ENCODE data around the gene TOM1L2. TPM values are rescaled to one million over a fixed set of nuclear protein-coding genes. Genes with fewer than 3 reads are reported as not detected.

TOM1L2 gene
- total RNA-seq, 1 experiment from 2014 or later: 35.5 TPM

- Histone ChIP-seq H3K36me3 (ENCODE audit: control insufficient read depth, insufficient read depth, low read length) (no peaks in the 10 kb centered on the region), H3K9me3 (no peaks in the 10 kb centered on the region), H3K4me3 (ENCODE audit: low read depth, low read length) (no peak overlapping the region), H3K27me3 (replicated peaks; ENCODE audit: control insufficient read depth, insufficient read depth, low read length) (no peaks in the 10 kb centered on the region), H3K4me1 (no peaks in the 10 kb centered on the region)
- DNase-seq: no peak
- CTCF ChIA-PET: interaction anchor here (0.7 to 1.4 kb wide), 3 partner anchors 9 to 645 kb away, joined by 3 read pairs; no protein-coding TSS in a partner anchor
- BruUV-seq (replicated peaks): no TSS peak
- TF ChIP-seq CTCF (IDR thresholded peaks at IDR 0.05; ENCODE audit: insufficient read depth in 1 of 2, low read depth in 1 of 2, low read length in 1 of 2, severe bottlenecking in 1 of 2, unreplicated experiment in 1 of 2): no peak
- Mint-ChIP-seq H3K4me3 (ENCODE audit: unreplicated experiment) (no peak overlapping the region), H3K36me3 (ENCODE audit: insufficient read depth, unreplicated experiment) (no peaks in the 10 kb centered on the region), H3K27me3 (ENCODE audit: insufficient read depth, unreplicated experiment) (no peaks in the 10 kb centered on the region), H3K4me1 (ENCODE audit: low read depth, unreplicated experiment) (no peaks in the 10 kb centered on the region), H3K9me3 (ENCODE audit: unreplicated experiment) (no peaks in the 10 kb centered on the region), H3K27ac (ENCODE audit: unreplicated experiment) (no peak overlapping the region)
- POLR2A ChIA-PET: no interaction called here
- intact Hi-C loops (cut with micrococcal nuclease; ENCODE audit: unreplicated experiment): no loop called here
These were observed 32.1 kb upstream of the TOM1L2 start for GRCh38 chr17:18004345-18004744.

GRCh38 chr17:18002171-18002570, 30.0 kb upstream of the TOM1L2 start:
- Histone ChIP-seq H3K9me3 (no peaks in the 10 kb centered on the region), H3K27me3 (replicated peaks; ENCODE audit: control insufficient read depth, insufficient read depth, low read length) (no peaks in the 10 kb centered on the region), H3K4me3 (ENCODE audit: low read depth, low read length) (no peak overlapping the region), H3K4me1 (no peaks in the 10 kb centered on the region), H3K36me3 (ENCODE audit: control insufficient read depth, insufficient read depth, low read length) (no peaks in the 10 kb centered on the region)
- H3K4me1 Mint-ChIP-seq (ENCODE audit: low read depth, unreplicated experiment): no peaks in the 10 kb centered on the region
- no peak for DNase-seq
- ChIA-PET CTCF (no interaction called here), POLR2A (no interaction called here)
- no peak overlapping the region for H3K27ac Mint-ChIP-seq (ENCODE audit: unreplicated experiment)
- no peaks in the 10 kb centered on the region for H3K9me3 Mint-ChIP-seq (ENCODE audit: unreplicated experiment)
- intact Hi-C loops (cut with micrococcal nuclease; ENCODE audit: unreplicated experiment): no loop called here
- TF ChIP-seq CTCF (IDR thresholded peaks at IDR 0.05; ENCODE audit: insufficient read depth in 1 of 2, low read depth in 1 of 2, low read length in 1 of 2, severe bottlenecking in 1 of 2, unreplicated experiment in 1 of 2): no peak
- no peaks in the 10 kb centered on the region for H3K36me3 Mint-ChIP-seq (ENCODE audit: insufficient read depth, unreplicated experiment)
- BruUV-seq (replicated peaks): no TSS peak
- H3K4me3 Mint-ChIP-seq (ENCODE audit: unreplicated experiment): no peak overlapping the region
- H3K27me3 Mint-ChIP-seq (ENCODE audit: insufficient read depth, unreplicated experiment): no peaks in the 10 kb centered on the region

GRCh38 chr17:18000030-18000408, 27.8 kb upstream of the TOM1L2 start:
- TF ChIP-seq CTCF (IDR thresholded peaks at IDR 0.05; ENCODE audit: insufficient read depth in 1 of 2, low read depth in 1 of 2, low read length in 1 of 2, severe bottlenecking in 1 of 2, unreplicated experiment in 1 of 2): no peak
- no peak overlapping the region for H3K4me3 Mint-ChIP-seq (ENCODE audit: unreplicated experiment)
- no peak for DNase-seq
- no peaks in the 10 kb centered on the region for H3K4me1 Mint-ChIP-seq (ENCODE audit: low read depth, unreplicated experiment)
- H3K27me3 Mint-ChIP-seq (ENCODE audit: insufficient read depth, unreplicated experiment): no peaks in the 10 kb centered on the region
- no peaks in the 10 kb centered on the region for H3K27me3 ChIP-seq (replicated peaks; ENCODE audit: control insufficient read depth, insufficient read depth, low read length)
- no peak overlapping the region for H3K27ac Mint-ChIP-seq (ENCODE audit: unreplicated experiment)
- no peaks in the 10 kb centered on the region for H3K36me3 ChIP-seq (ENCODE audit: control insufficient read depth, insufficient read depth, low read length)
- BruUV-seq (replicated peaks): no TSS peak
- no peaks in the 10 kb centered on the region for H3K4me1 ChIP-seq
- H3K9me3 Mint-ChIP-seq (ENCODE audit: unreplicated experiment): no peaks in the 10 kb centered on the region
- intact Hi-C loops (cut with micrococcal nuclease; ENCODE audit: unreplicated experiment): no loop called here
- ChIA-PET CTCF (no interaction called here), POLR2A (no interaction called here)
- no peaks in the 10 kb centered on the region for H3K36me3 Mint-ChIP-seq (ENCODE audit: insufficient read depth, unreplicated experiment)
- H3K4me3 ChIP-seq (ENCODE audit: low read depth, low read length): no peak overlapping the region
- no peaks in the 10 kb centered on the region for H3K9me3 ChIP-seq
